Stimulated activated CD4-positive, alpha-beta T cell treated with anti-CD3 and anti-CD28 coated beads, Interleukin-1b, Interleukin-23, amount 100 ng/mL, for 4 hours (primary cell): ENCODE measurements around the gene RSAD1.

ENCODE experiments used
- DNase-seq, 2 donors: peaks; one replicate each; pipeline ENCODE4 v3.0.0-alpha.2; 2020; ENCODE audit warnings: low read depth in 2 of 2

Gene RSAD1

DNA sequence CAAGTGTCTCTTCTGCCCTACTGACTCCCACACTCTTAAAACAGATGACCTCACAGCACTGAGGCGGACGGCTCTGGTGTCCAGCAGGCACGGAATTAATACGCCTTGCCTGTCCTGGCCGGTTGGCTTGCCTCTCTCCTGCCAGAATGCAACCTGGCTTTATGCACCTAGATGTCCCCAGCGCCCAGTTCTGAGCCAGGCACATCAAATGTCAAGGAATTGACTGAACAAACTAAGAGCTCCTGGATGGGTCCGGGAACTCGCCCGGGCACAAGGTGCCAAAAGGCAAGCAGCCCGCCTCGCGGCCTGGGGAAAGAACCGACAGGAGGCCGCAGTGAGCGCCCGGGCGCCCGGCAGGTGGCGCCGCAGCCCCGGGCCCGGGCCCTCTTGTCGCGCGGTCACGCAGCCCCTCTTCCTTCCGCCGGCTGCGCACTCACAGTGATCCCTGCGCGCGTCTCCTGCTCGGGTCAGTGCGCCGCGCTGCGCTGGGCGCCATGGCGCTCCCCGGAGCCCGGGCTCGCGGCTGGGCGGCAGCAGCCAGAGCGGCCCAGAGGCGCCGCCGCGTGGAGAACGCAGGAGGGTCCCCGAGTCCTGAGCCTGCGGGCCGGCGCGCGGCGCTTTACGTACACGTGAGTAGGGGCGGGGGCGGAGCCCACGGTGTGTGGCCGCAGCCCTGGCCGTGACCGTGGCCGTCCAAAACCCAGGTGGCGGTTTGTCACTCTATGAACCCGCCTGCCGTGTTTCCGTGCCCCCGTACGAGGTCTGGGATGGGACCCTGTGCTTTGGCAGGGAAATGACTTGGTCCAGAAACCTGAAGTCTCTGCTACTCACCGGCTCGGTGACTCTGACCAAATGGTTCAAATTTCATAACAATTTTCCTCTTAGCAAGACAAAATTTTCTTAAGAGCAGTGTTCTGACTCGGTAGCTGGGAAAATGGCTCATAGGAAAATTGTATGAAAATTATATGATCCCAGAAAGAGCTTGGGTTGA is at the start of gene RSAD1:
TSS of gene RSAD1 (plus strand) at position 470 of the 991 bp plus-strand sequence. CDS start at position 495, 25 bp downstream.
- peak; percentile 76 to 81 for DNase-seq

GRCh38 chr17:50429793-50430192 is 48.9 kb upstream of the RSAD1 start:
- no peak for DNase-seq

GRCh38 chr17:50430821-50431618 is 47.6 kb upstream of the RSAD1 start:
- no peak for DNase-seq

DNA sequence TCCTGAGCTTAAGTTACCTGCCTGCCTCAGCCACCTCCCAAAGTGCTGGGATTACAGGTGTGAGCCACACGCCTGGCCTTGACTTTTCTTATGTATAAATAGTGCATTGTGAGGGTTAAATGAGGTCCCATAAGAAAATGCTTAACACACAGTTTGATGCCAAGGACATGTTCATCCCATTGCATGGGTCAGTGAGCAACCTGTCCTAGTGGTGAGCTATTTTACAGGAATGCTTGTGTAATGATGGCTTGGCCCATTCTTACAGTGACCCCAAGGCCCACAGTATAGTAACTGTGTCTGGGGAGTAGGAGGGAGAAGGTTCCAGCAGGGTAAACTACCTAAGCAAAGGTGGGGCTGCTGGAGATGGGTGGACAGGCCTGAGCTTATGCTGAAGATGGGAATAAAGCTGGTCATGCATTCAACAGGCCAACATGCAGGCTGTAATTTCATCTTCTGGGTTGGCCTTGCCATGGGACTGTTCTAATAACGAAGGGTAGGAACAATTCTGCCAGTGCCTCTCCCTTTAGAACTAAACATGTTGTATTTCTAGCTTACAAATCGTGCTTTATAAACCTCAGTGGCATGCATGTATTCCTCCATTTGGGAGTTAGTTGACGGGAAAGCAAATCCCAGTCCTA is 46.4 kb upstream of the RSAD1 start:
- DNase-seq, result no peak

GRCh38 chr17:50437409-50437808 is 41.3 kb upstream of the RSAD1 start:
- no peak for DNase-seq

GRCh38 chr17:50439008-50439407 is 39.7 kb upstream of the RSAD1 start:
- no peak for DNase-seq

- DNase-seq, result no peak
Observed at GRCh38 chr17:50440172-50440837, 38.4 kb upstream of the RSAD1 start.

GRCh38 chr17:50440838-50441829 is 37.5 kb upstream of the RSAD1 start:
- no peak for DNase-seq

DNA sequence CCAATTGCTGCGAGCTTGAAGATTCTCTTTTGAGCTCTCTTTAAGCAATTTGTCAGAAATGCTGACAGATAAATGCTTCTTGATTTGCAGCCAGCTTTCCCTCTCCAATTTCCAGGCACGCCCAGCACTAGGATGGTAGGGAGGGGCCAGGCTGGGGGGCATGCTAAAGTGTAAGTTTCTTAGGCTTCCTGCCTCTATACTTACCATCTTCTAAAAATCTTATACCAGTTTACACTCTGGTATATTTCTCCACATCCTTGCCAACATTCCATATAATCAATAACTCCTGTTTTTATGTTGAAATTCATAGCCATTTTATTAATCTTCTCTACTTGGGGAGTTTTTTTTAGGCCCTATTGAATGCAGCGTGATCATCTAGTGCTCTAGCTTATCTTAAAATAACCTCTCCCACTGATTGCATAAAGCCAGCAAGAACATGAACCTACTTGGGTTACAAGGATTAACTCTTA is 35.1 kb upstream of the RSAD1 start:
- DNase-seq, result no peak

DNA sequence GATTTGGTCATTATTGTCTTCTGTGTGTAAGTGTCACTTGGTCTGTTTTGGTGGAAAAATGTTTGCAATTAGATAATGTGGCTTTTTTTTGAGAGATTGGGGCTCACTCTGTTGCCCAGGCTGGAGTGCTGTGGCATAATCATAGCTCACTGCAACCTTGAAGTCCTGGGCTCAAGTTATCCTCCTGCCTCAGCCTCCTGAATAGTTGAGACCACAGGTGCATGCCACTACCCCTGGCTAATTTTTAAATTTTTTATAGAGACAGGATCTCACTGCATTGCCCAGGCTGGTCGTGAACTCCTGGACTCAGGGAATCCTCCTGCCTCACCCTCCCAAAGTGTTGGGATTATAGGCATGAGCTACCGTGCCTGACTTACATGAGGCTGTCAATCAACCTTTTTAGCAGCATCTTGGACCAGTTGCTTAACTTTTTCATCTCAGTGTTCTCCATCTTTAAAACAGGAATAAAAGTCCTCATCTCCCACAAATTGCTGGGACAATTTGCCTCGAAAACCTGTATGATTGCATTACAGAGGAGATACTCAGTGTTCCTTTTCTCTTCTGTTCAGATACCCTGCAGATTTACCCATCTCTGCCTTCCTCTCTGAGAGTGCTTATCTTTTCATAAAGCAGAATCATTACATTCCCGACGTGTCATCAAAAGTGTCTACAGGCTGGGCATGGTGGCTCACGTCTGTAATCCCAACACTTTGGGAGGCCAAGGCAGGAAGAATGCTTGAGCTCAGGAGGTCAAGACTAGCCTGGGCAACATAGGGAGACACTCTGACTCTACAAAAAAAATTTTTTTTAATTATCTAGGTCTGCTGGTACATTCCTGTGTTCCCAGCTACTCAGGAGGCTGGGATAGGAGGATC is 33.6 kb upstream of the RSAD1 start:
- DNase-seq, result no peak

GRCh38 chr17:50445730-50446325 is 32.8 kb upstream of the RSAD1 start:
- no peak for DNase-seq

- DNase-seq, result no peak
Observed at GRCh38 chr17:50447870-50448595, 30.6 kb upstream of the RSAD1 start.

GRCh38 chr17:50448643-50449042 is 30.0 kb upstream of the RSAD1 start:
- DNase-seq, result no peak

- no peak for DNase-seq
Observed at GRCh38 chr17:50451943-50452629, 26.6 kb upstream of the RSAD1 start.

DNA sequence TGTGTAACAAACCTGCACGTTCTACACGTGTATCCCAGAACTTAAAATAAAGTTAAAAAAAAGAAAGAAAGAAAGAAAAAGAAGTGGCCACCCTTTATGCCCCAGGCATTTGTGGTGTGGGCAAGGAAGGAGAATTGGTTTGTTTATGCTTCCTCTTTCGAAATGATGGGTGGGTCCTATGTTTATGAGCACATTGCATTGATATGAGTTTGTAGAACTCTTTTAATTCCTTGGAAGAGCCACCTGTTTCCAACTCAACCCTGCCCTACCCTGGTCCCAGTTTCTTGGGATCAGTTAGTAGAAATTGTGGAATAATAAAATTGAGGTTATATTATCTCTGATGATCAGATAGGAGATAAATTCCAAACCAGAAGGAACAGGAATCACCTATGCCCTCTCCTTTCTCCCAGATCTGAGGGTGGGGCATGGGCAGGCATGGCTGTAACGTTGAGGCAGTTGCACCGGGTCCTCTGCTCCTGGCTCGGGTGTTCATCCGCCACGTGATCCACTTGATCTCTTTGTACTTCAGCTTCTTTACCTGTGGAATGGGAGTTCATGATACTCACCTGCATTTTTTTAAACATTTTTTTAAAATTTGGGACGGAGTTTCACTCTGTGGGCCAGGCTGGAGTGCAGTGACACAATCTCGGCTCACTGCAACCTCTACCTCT is 25.9 kb upstream of the RSAD1 start:
- DNase-seq, result no peak

- no peak for DNase-seq
Observed at GRCh38 chr17:50453901-50454300, 24.8 kb upstream of the RSAD1 start.

- DNase-seq, result no peak
Observed at GRCh38 chr17:50457621-50458020, 21.0 kb upstream of the RSAD1 start.
